H9 (cell line): ENCODE data around the gene CCDC33. TPM values are rescaled to one million over a fixed set of nuclear protein-coding genes. Genes with fewer than 3 reads are reported as not detected.

Experiments
- DNase-seq: peaks from one replicate; pipeline ENCODE4 v3.0.0-alpha.2; 2017
- H2AFZ ChIP-seq: one replicate; pipeline ENCODE4 v1.6.1; 2013; ENCODE audit warnings: mild to moderate bottlenecking, low read length, control low read depth, moderate library complexity
- H2AK5ac ChIP-seq: 2 replicates; pipeline ENCODE4 v1.6.1; 2013; ENCODE audit warnings: low read length, control low read depth, mixed read lengths; ENCODE audit not compliant: insufficient read length
- H2BK120ac ChIP-seq: one replicate; pipeline ENCODE4 v1.6.1; 2013; ENCODE audit warnings: low read depth, mild to moderate bottlenecking, low read length, control low read depth, inconsistent platforms; ENCODE audit not compliant: poor library complexity, severe bottlenecking
- H2BK12ac ChIP-seq: 2 replicates; pipeline ENCODE4 v1.6.1; 2013; ENCODE audit warnings: low read length, control low read depth, mixed read lengths, low read depth; ENCODE audit not compliant: insufficient read length
- H2BK15ac ChIP-seq: 2 replicates; pipeline ENCODE4 v1.6.1; 2013; ENCODE audit warnings: low read depth, low read length, control low read depth
- H2BK20ac ChIP-seq: one replicate; pipeline ENCODE4 v1.6.1; 2013; ENCODE audit warnings: low read depth, mild to moderate bottlenecking, low read length, control low read depth, inconsistent platforms; ENCODE audit not compliant: poor library complexity, severe bottlenecking
- H2BK5ac ChIP-seq: 2 replicates; pipeline ENCODE4 v1.6.1; 2013; ENCODE audit warnings: low read length, control low read depth, mixed read lengths; ENCODE audit not compliant: insufficient read length
- H3K14ac ChIP-seq: 2 replicates; pipeline ENCODE4 v1.6.1; 2013; ENCODE audit warnings: low read length, control low read depth; ENCODE audit not compliant: insufficient read depth
- H3K18ac ChIP-seq: 2 replicates; pipeline ENCODE4 v1.6.1; 2013; ENCODE audit warnings: low read depth, mild to moderate bottlenecking, mixed read lengths, low read length, control low read depth; ENCODE audit not compliant: insufficient read length
- H3K23ac ChIP-seq: 2 replicates; pipeline ENCODE4 v1.6.1; 2013; ENCODE audit warnings: low read length, control low read depth, mixed read lengths, low read depth; ENCODE audit not compliant: insufficient read length
- H3K23me2 ChIP-seq: 2 replicates; pipeline ENCODE4 v1.6.1; 2013; ENCODE audit warnings: low read depth, mild to moderate bottlenecking, mixed read lengths, low read length, control low read depth; ENCODE audit not compliant: insufficient read length, poor library complexity, severe bottlenecking
- H3K27ac ChIP-seq: 2 replicates; pipeline ENCODE4 v1.5.1; 2013; ENCODE audit warnings: low read length, control low read depth, mixed read lengths, low read depth; ENCODE audit not compliant: insufficient read length
- H3K27me3 ChIP-seq: 2 replicates; pipeline ENCODE4 v1.6.1; 2013; ENCODE audit warnings: low read length, control low read depth, inconsistent platforms; ENCODE audit not compliant: insufficient read depth
- H3K4ac ChIP-seq: 2 replicates; pipeline ENCODE4 v1.6.1; 2013; ENCODE audit warnings: low read depth, mild to moderate bottlenecking, control low read depth, inconsistent platforms, low read length, moderate library complexity
- H3K4me1 ChIP-seq: 2 replicates; pipeline ENCODE4 v1.6.1; 2013; ENCODE audit warnings: low read length, control low read depth, inconsistent platforms; ENCODE audit not compliant: insufficient read depth
- H3K4me2 ChIP-seq: 2 replicates; pipeline ENCODE4 v1.6.1; 2013; ENCODE audit warnings: low read length, control low read depth, mixed read lengths; ENCODE audit not compliant: insufficient read length, insufficient read depth
- H3K56ac ChIP-seq: 2 replicates; pipeline ENCODE4 v1.6.1; 2013; ENCODE audit warnings: low read depth, mild to moderate bottlenecking, mixed read lengths, low read length, control low read depth; ENCODE audit not compliant: insufficient read length
- H3K79me1 ChIP-seq: 2 replicates; pipeline ENCODE4 v1.6.1; 2013; ENCODE audit warnings: low read depth, mild to moderate bottlenecking, moderate library complexity, low read length, control low read depth, inconsistent platforms; ENCODE audit not compliant: insufficient read depth, poor library complexity, severe bottlenecking
- H3K79me2 ChIP-seq: 2 replicates; pipeline ENCODE4 v1.6.1; 2013; ENCODE audit warnings: low read length, control low read depth, inconsistent platforms; ENCODE audit not compliant: insufficient read depth
- H3K9ac ChIP-seq: 2 replicates; pipeline ENCODE4 v1.6.1; 2013; ENCODE audit warnings: low read length, control low read depth, mixed read lengths; ENCODE audit not compliant: insufficient read length; ENCODE audit errors: extremely low read depth
- H3K9me3 ChIP-seq: one replicate; pipeline ENCODE4 v1.6.1; 2013; ENCODE audit warnings: low read depth, low read length, inconsistent platforms; ENCODE audit not compliant: control insufficient read depth
- H3T11ph ChIP-seq: one replicate; pipeline ENCODE4 v1.6.1; 2013; ENCODE audit warnings: mild to moderate bottlenecking, low read length, control low read depth, inconsistent platforms
- H4K20me1 ChIP-seq: one replicate; pipeline ENCODE4 v1.6.1; 2013; ENCODE audit not compliant: control insufficient read depth, insufficient read length, insufficient read depth
- H4K5ac ChIP-seq: 2 replicates; pipeline ENCODE4 v1.6.1; 2013; ENCODE audit warnings: low read depth, mild to moderate bottlenecking, mixed read lengths, low read length, control low read depth; ENCODE audit not compliant: insufficient read length
- H4K8ac ChIP-seq: replicated peaks from 2 replicates; pipeline ENCODE4 v1.6.1; 2013; ENCODE audit warnings: low read length, control low read depth, mixed read lengths, low read depth; ENCODE audit not compliant: insufficient read length
- H4K91ac ChIP-seq: 2 replicates; pipeline ENCODE4 v1.6.1; 2013; ENCODE audit warnings: low read depth, mild to moderate bottlenecking, moderate library complexity, mixed read lengths, low read length, control low read depth; ENCODE audit not compliant: insufficient read length
- H3K27ac Mint-ChIP-seq, 3 experiments: 2 replicates in 2 of 3; 3 replicates in 1 of 3; pipeline ENCODE4 v1.8.0; 2020 to 2021; ENCODE audit warnings: mixed read lengths in 3 of 3, mild to moderate bottlenecking in 1 of 3, moderate library complexity in 1 of 3
- H3K27me3 Mint-ChIP-seq: 2 replicates; pipeline ENCODE4 v1.8.0; 2021; ENCODE audit warnings: low read depth, mild to moderate bottlenecking, moderate library complexity, mixed read lengths
- H3K36me3 Mint-ChIP-seq, 3 experiments: 2 replicates in 2 of 3; 3 replicates in 1 of 3; pipeline ENCODE4 v1.8.0; 2020 to 2021; ENCODE audit warnings: low read depth in 3 of 3, mixed read lengths in 3 of 3; ENCODE audit not compliant: insufficient read depth in 1 of 3
- H3K4me1 Mint-ChIP-seq, 2 experiments: 2 replicates each; pipeline ENCODE4 v1.8.0; 2020; ENCODE audit warnings: mixed read lengths in 2 of 2
- H3K4me3 Mint-ChIP-seq, 2 experiments: 2 replicates in 1 of 2; 3 replicates in 1 of 2; pipeline ENCODE4 v1.8.0; 2020 to 2021; ENCODE audit warnings: mild to moderate bottlenecking in 2 of 2, mixed read lengths in 2 of 2, moderate library complexity in 1 of 2
- H3K9me3 Mint-ChIP-seq, 2 experiments: 2 replicates in 1 of 2; 3 replicates in 1 of 2; pipeline ENCODE4 v1.8.0; 2020; ENCODE audit warnings: mild to moderate bottlenecking in 2 of 2, mixed read lengths in 2 of 2, moderate library complexity in 1 of 2
- WGBS: extraction: QIAGEN DNeasy Blood & Tissue Kit; methylation state at CpG from one replicate; pipeline ENCODE4 v1.1.7; 2013; ENCODE audit warnings: missing lambda C conversion rate, low lambda C conversion rate, mixed read lengths; ENCODE audit not compliant: insufficient read length; ENCODE audit errors: extremely low coverage; 5-methylcytosine and 5-hydroxymethylcytosine counted together
- total RNA-seq: library from RNA; stranded (reverse); gene quantifications from 2 replicates; pipeline ENCODE4 v1.2.1, GENCODE V29; 2021
- TF ChIP-seq, protein P1 (sequence below): fragments of 200-600 bp; sonication (generic); conservative IDR thresholded peaks from 3 replicates; pipeline ENCODE4 v1.8.0; 2021; ENCODE audit warnings: antibody characterized with exemption, mild to moderate bottlenecking

CCDC33 gene
- total RNA-seq, 1 experiment from 2014 or later, result 4.6 TPM

DNA sequence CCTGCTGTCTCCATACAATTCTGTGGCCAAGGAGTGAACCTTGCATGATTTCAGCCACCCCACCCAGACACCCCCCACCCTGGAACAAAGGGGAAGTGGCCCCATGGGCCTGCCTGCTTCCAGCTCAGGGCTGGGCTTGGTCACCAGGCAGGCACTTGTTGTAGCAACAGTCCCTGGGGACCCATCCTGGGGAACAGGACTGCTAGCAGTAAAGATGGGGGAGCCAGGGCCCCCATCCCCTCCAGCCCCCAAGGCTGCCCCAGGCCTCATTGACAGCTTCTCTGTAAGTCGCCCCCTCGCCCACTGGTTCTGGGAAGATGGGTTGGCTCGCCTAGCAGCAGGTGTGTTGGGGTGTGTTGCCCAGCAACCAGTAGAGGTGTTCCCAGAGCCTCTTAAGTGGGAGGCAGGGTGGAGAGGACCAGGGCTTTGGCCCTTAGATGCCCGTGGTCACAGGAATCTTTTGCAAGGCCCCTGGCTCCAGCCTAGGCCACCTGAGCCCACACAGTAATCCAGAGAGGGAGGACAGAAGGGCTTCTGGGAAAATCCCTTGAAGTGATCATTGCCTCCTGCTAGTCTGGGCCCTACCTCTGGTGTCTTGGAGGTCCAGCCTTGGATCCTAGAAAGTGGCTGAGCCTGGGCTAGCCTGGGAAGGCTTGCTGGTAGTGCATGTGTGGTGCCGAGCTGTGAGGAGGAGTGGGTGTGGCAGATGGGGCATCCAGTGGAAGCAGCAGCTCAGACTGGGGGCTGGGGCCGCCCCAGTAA lies 82.4 kb downstream of the CCDC33 start:
- no peak overlapping the region for H3K4me2 ChIP-seq
- Mint-ChIP-seq H3K36me3 (no peaks in the 10 kb centered on the region; a peak in 1 of 7 replicates), H3K27me3 (no peaks in the 10 kb centered on the region; the same call in none of the 2 replicates), H3K9me3 (no peaks in the 10 kb centered on the region), H3K27ac (no peak overlapping the region), H3K4me1 (peaks cover 26 to 52% of the 10 kb centered on the region in 2 experiments), H3K4me3 (no peak overlapping the region)
- no peak overlapping the region for H2BK120ac ChIP-seq
- H3K9me3 ChIP-seq, result no peaks in the 10 kb centered on the region
- no peak overlapping the region for H3T11ph ChIP-seq
- H2AK5ac ChIP-seq, result no peak overlapping the region
- H4K91ac ChIP-seq, result no peak overlapping the region
- H4K8ac ChIP-seq, result no peak overlapping the region
- peak overlapping the region; percentile 60 for H3K18ac ChIP-seq
- TF ChIP-seq, protein P1, sequence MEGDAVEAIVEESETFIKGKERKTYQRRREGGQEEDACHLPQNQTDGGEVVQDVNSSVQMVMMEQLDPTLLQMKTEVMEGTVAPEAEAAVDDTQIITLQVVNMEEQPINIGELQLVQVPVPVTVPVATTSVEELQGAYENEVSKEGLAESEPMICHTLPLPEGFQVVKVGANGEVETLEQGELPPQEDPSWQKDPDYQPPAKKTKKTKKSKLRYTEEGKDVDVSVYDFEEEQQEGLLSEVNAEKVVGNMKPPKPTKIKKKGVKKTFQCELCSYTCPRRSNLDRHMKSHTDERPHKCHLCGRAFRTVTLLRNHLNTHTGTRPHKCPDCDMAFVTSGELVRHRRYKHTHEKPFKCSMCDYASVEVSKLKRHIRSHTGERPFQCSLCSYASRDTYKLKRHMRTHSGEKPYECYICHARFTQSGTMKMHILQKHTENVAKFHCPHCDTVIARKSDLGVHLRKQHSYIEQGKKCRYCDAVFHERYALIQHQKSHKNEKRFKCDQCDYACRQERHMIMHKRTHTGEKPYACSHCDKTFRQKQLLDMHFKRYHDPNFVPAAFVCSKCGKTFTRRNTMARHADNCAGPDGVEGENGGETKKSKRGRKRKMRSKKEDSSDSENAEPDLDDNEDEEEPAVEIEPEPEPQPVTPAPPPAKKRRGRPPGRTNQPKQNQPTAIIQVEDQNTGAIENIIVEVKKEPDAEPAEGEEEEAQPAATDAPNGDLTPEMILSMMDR, result no peak
- no CpG with 5 or more reads among the region's 6 CpGs for WGBS
- no peak overlapping the region for H2BK15ac ChIP-seq
- no peak overlapping the region for H2BK20ac ChIP-seq
- H3K27me3 ChIP-seq, result no peaks in the 10 kb centered on the region
- H3K4me1 ChIP-seq, result no peaks in the 10 kb centered on the region; the same call in 1 of the 2 replicates
- no peak overlapping the region for H3K9ac ChIP-seq
- peak overlapping the region; percentile 6 for H2BK12ac ChIP-seq
- no peak overlapping the region for H2BK5ac ChIP-seq
- H3K23me2 ChIP-seq, result no peaks in the 10 kb centered on the region
- H3K56ac ChIP-seq, result no peak overlapping the region
- H4K20me1 ChIP-seq, result no peaks in the 10 kb centered on the region
- H2AFZ ChIP-seq, result no peak overlapping the region
- H4K5ac ChIP-seq, result no peak overlapping the region
- H3K4ac ChIP-seq, result no peak overlapping the region
- H3K79me1 ChIP-seq, result no peaks in the 10 kb centered on the region
- no peak overlapping the region for H3K27ac ChIP-seq
- DNase-seq, result no peak
- H3K79me2 ChIP-seq, result no peaks in the 10 kb centered on the region
- no peak overlapping the region for H3K23ac ChIP-seq
- H3K14ac ChIP-seq, result no peak overlapping the region; the same call in 1 of the 2 replicates
